Astrocyte of the cerebellum (primary cell): ENCODE measurements around the gene LMAN1L.

Experiments used
- DNase-seq: peaks from one replicate; pipeline ENCODE4 v3.0.0-alpha.2; 2011; ENCODE audit warnings: low read depth
- H3K4me3 ChIP-seq: 2 replicates; pipeline ENCODE4 v1.5.1; 2011; ENCODE audit warnings: mild to moderate bottlenecking, low read depth, low read length, moderate library complexity
- in situ Hi-C: cut with HindIII; loops from 2 replicates; pipeline ENCODE4 v1.10.0; 2017; ENCODE audit warnings: low sequenced_read_pairs
- TF ChIP-seq, protein P1 (sequence below): IDR thresholded peaks from 2 replicates; pipeline ENCODE4 v1.5.1; 2012; ENCODE audit warnings: low read length, low read depth, moderate library complexity, mild to moderate bottlenecking; ENCODE audit errors: missing control alignments

LMAN1L gene

DNA sequence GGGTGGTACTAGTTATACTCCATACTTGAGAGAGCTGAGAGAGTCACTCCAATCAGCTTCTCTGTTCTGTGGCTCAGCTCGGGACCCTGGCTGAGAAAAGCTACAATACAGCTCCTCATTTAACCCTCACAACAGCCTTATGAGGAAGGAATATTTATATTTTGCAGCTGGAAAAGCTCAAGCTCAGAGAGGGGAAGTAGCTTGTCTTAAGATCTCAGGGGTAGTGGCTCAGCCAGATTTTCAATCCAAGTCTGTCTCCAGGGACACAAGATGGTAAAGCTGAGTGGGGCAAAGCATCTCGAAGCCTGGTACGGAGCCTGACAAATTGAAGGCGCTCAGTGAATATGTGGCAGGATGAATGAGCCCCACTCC lies 45.7 kb downstream of the LMAN1L start:
- H3K4me3 ChIP-seq: no peak overlapping the region
- TF ChIP-seq, protein P1, sequence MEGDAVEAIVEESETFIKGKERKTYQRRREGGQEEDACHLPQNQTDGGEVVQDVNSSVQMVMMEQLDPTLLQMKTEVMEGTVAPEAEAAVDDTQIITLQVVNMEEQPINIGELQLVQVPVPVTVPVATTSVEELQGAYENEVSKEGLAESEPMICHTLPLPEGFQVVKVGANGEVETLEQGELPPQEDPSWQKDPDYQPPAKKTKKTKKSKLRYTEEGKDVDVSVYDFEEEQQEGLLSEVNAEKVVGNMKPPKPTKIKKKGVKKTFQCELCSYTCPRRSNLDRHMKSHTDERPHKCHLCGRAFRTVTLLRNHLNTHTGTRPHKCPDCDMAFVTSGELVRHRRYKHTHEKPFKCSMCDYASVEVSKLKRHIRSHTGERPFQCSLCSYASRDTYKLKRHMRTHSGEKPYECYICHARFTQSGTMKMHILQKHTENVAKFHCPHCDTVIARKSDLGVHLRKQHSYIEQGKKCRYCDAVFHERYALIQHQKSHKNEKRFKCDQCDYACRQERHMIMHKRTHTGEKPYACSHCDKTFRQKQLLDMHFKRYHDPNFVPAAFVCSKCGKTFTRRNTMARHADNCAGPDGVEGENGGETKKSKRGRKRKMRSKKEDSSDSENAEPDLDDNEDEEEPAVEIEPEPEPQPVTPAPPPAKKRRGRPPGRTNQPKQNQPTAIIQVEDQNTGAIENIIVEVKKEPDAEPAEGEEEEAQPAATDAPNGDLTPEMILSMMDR: no peak
- DNase-seq: no peak
- in situ Hi-C loops: no loop called here

DNA sequence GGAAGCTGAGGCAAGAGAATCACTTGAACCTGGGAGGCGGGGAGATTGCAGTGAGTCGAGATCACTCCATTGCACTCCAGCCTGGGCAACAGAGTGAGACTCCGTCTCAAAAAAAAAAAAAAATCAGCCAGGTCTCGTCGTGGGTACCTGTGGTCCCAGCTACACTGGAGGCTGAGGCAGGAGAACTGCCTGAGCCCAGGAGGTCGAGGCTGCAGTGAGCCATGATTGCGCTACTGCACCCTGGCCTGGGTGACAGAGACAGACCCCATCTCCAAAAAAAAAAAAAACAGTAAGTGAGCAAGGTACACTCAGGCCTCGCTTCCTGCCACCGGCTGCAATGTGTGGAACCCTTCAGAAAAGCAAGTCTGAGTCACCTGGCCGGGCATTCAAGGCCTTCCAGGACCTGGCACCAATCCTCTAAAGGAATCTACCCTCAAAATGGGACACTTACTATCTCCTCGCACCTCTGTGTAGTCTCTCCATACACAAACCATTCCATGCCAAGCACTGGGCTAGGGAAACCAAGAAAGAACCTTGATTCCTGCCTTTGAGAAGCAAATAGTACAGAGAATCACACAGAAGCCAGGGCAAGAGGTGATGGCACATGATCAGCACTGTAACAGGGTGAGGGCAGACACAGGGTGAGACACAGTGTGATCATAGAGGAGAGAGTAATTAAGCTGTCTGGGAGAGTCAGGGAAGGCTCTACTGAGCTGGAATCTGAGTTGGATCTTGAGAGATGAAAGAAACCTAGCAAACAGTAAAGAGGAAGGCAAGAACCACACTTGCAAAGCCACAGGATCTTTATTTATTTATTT lies 50.8 kb downstream of the LMAN1L start:
- no peak for DNase-seq
- in situ Hi-C loops: no loop called here
- TF ChIP-seq, protein P1: no peak
- H3K4me3 ChIP-seq: no peak overlapping the region

DNA sequence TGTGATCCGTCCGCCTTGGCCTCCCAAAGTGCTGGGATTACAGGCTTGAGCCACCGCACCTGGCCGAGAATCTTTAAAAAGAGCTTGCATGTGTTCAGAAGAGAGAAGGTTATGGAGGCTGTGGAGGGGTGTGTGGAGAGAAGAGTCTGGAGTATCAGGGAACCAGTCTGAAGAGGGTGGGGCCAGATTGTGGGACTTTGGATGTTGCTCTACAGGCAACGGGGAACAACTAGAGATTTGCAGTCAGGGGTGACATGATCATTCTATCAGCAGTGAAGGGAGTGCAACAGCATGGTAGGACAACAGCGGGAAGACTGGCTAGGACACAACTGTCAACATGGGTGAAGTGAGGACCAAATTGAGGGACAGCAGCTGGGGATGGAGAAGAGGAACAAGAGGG lies 51.7 kb downstream of the LMAN1L start:
- DNase-seq: no peak
- no peak overlapping the region for H3K4me3 ChIP-seq
- TF ChIP-seq, protein P1: no peak
- in situ Hi-C loops: no loop called here

DNA sequence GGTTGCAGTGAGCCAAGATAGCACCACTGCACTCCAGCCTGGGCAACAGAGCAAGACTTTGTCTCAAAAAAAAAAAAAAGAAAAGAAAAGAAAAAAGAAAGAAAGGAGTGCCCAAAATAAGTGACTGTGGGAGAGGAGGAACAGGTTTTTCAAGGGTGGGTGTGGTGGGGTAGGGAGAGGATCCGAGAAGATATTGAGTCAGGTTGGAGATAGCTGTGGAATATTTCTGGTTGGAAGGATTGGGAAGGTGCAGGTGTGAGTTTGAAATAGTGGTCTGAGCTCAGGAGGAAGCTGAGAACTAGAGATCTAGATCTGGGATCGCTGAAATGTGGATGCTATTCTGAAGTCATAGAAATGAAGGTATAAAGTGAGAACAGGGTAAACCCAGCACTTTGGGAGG lies 52.7 kb downstream of the LMAN1L start:
- TF ChIP-seq, protein P1: no peak
- H3K4me3 ChIP-seq: no peak overlapping the region
- DNase-seq: no peak
- in situ Hi-C loops: no loop called here

DNA sequence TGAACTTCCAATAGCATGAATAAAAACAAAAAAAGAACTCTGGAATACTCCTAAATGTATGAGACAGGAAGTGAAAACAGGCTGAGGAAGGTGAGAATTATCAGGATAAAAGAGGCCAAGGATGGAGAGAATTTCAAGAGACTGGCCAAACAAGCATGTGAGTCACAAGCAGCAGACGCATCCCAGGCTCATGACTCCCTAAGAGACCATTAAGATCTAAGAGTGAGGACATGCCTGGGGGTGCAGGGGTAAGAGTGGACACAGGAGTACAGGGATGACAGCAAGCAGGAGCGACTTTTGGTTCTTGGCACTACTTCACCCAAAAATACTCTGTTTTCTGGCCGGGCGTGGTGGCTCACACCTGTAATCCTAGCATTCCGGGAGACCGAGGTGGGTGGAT lies 53.5 kb downstream of the LMAN1L start:
- no peak overlapping the region for H3K4me3 ChIP-seq
- TF ChIP-seq, protein P1: no peak
- in situ Hi-C loops: no loop called here
- no peak for DNase-seq

DNA sequence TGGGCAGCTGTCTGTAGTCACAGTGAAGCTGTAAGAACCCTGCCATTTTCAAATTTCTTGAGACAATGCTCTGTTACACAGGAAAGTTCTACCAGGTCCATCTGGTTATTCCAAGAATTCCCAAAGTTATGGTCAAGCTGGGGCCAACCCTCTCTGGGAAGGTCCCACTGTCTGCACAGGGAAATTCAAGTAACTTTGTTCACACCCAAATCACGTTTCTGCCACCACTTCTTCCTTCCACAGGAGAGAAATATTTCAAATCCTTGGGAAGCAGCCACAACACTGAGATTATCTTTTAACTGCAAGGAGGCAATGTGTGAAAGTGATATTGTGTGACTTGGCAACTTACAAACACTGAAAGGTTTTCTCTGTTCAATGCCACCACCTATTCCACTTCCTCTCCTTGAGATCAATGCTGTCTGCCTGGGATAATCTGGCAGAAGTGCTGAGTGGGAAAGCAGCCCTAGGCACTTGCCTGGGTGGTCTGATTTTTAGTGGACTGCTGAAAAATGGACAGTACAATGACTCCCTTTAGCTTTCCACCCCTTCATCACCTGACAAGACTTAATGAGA lies 54.9 kb downstream of the LMAN1L start:
- H3K4me3 ChIP-seq: no peak overlapping the region
- in situ Hi-C loops: no loop called here
- no peak for DNase-seq
- TF ChIP-seq, protein P1: no peak
